Thyroid gland (tissue), 4 donors: ENCODE results near the gene TMEM120A. TPM values are rescaled to one million over a fixed set of nuclear protein-coding genes. Genes with fewer than 3 reads are reported as not detected.

Experiments used
- DNase-seq, 2 donors: peaks; one replicate each; pipeline ENCODE4 v3.0.0-alpha.2; 2019
- H3K27ac ChIP-seq, 3 donors: fragments of 200-600 bp; sonication (generic); 1 replicate in 2 of 3; 2 replicates in 1 of 3; pipeline ENCODE4 v1.5.1; 2016 to 2019; ENCODE audit warnings: mild to moderate bottlenecking in 1 of 3, moderate library complexity in 1 of 3
- H3K27me3 ChIP-seq: fragments of 200-600 bp; sonication (generic); one replicate; pipeline ENCODE4 v1.5.1; 2019
- H3K36me3 ChIP-seq, 2 donors: fragments of 200-600 bp; sonication (generic); one replicate each; pipeline ENCODE4 v1.5.1; 2016 to 2019
- H3K4me1 ChIP-seq, 2 donors: fragments of 200-600 bp; sonication (generic); one replicate each; pipeline ENCODE4 v1.5.1; 2017 to 2019
- H3K4me3 ChIP-seq, 3 donors: fragments of 200-600 bp; sonication (generic); replicated peaks in 1 of 3; 1 replicate in 2 of 3; 2 replicates in 1 of 3; pipeline ENCODE4 v1.5.1; 2016; ENCODE audit warnings: mild to moderate bottlenecking in 1 of 3
- H3K9me3 ChIP-seq: fragments of 200-600 bp; sonication (generic); one replicate; pipeline ENCODE4 v1.5.1; 2017
- CTCF ChIP-seq, 6 experiments: fragments of 200-600 bp in 3 of 6; fragments of 450-650 bp in 3 of 6; sonication (generic) in 3 of 6; IDR thresholded peaks; one replicate each; pipeline ENCODE4 v1.5.1; 2016 to 2019; ENCODE audit warnings: antibody characterized with exemption in 6 of 6, mild to moderate bottlenecking in 2 of 6, inconsistent platforms in 1 of 6, moderate library complexity in 1 of 6
- POLR2A ChIP-seq, 2 donors: fragments of 450-650 bp; IDR thresholded peaks; one replicate each; pipeline ENCODE4 v1.6.1; 2017; ENCODE audit warnings: antibody characterized with exemption in 2 of 2, mild to moderate bottlenecking in 2 of 2, moderate library complexity in 1 of 2
- WGBS, 2 donors: methylation state at CpG; one replicate each; pipeline ENCODE4 v1.1.5; 2017; 5-methylcytosine and 5-hydroxymethylcytosine counted together
- intact Hi-C: fragments of 100-400 bp; cut with DNase I; formaldehyde crosslinking; loops from one replicate; pipeline ENCODE4 v1.15.1; 2023
- total RNA-seq, 4 donors: library from RNA; depleted of rRNA; stranded (reverse); fragments of >200 nt; gene quantifications; one replicate each; pipeline ENCODE4 v1.2.3, GENCODE V29; 2016

TMEM120A gene
- total RNA-seq, 4 donors from 2014 or later = 25.4 to 38.2 (median 34.9) TPM

DNA sequence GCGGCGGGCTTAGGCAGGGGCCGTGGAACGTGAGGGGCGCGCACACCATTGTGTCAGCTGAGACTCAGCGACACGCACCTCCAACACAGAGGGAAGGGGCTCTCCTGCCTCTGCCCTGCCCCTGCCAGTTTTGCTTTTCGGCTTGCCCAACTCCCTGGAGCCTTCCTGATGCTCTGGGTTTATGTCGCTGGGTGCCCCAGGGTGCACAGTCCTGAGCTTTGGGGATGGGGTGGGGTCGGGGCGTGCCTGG lies 13.3 kb downstream of the TMEM120A start:
- TF ChIP-seq POLR2A (IDR thresholded peaks at IDR 0.05) (no peak), CTCF (IDR thresholded peaks at IDR 0.05) (no peak)
- Histone ChIP-seq H3K27ac (no peak overlapping the region), H3K4me3 (no peak overlapping the region), H3K4me1 (no peaks in the 10 kb centered on the region), H3K36me3 (peaks cover 65 to 72% of the 10 kb centered on the region in 2 donors), H3K9me3 (no peaks in the 10 kb centered on the region), H3K27me3 (no peaks in the 10 kb centered on the region)
- intact Hi-C loops = no loop called here
- no peak for DNase-seq
- WGBS, 2 donors = 94 to 95% methylated on average over 9 to 10 of the region's 12 CpGs

DNA sequence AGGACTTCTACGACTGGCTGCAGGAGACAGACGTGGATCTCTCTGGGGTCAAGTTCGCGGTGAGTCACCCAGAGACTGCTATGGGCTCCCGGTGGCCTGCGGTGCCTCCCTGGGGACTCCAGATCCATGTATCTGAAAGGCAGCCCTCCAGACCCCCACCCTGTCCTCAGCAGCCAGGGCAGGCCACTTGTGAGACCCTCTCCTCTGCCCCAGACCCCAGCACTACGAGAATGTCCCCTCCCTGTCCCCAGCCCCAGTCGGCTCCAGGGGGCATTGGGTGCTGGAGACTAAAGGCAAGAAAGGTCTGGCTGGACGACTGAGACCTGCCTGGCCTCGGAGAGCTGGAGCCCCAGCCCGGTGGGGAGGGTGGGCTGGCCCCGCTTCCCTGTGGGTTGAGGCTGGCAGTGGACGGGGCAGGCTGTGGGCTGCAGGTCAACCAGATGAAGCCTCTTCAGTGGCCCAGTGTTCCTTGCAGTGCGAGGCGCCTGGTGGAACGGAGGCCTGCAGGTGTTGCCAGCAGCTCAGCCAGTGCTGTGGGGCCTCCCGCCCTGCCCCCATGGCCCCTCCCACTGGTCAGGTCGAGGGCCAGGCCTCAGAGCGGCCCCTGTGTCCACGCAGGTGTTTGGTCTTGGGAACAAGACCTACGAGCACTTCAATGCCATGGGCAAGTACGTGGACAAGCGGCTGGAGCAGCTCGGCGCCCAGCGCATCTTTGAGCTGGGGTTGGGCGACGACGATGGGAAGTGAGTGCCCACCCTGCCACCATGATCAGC lies 13.8 kb downstream of the TMEM120A start:
- H3K27ac ChIP-seq = no peak overlapping the region
- DNase-seq = no peak
- WGBS, 2 donors = 90 to 95% methylated on average over 11 to 16 of the region's 29 CpGs
- H3K36me3 ChIP-seq = peaks cover 60 to 67% of the 10 kb centered on the region in 2 donors
- TF ChIP-seq POLR2A (IDR thresholded peaks at IDR 0.05) = no peak
- no peak for TF ChIP-seq CTCF (IDR thresholded peaks at IDR 0.05)
- H3K9me3 ChIP-seq = no peaks in the 10 kb centered on the region
- H3K4me1 ChIP-seq = no peaks in the 10 kb centered on the region
- intact Hi-C loops = no loop called here
- no peaks in the 10 kb centered on the region for H3K27me3 ChIP-seq
- H3K4me3 ChIP-seq = no peak overlapping the region

- no peak for TF ChIP-seq POLR2A (IDR thresholded peaks at IDR 0.05)
- no peak for TF ChIP-seq CTCF (IDR thresholded peaks at IDR 0.05)
- H3K27me3 ChIP-seq = no peaks in the 10 kb centered on the region
- intact Hi-C loops = no loop called here
- H3K27ac ChIP-seq = no peak overlapping the region
- H3K4me1 ChIP-seq = no peaks in the 10 kb centered on the region
- peaks cover 53 to 60% of the 10 kb centered on the region in 2 donors for H3K36me3 ChIP-seq
- no peak overlapping the region for H3K4me3 ChIP-seq
- no peak for DNase-seq
- H3K9me3 ChIP-seq = no peaks in the 10 kb centered on the region
- WGBS, 2 donors = 88 to 96% methylated on average over 10 to 20 of the region's 22 CpGs
Measured at GRCh38 chr7:75979759-75980429, 14.5 kb downstream of the TMEM120A start.

GRCh38 chr7:75977743-75978142 lies 16.7 kb downstream of the TMEM120A start:
- no peak for DNase-seq
- WGBS, 2 donors = 63 to 76% methylated on average over 8 of the region's 8 CpGs
- Histone ChIP-seq H3K4me1 (no peaks in the 10 kb centered on the region), H3K36me3 (peaks cover 37 to 48% of the 10 kb centered on the region in 2 donors), H3K4me3 (no peak overlapping the region), H3K9me3 (no peaks in the 10 kb centered on the region), H3K27me3 (no peaks in the 10 kb centered on the region), H3K27ac (no peak overlapping the region)
- no peak for TF ChIP-seq POLR2A (IDR thresholded peaks at IDR 0.05)
- TF ChIP-seq CTCF (IDR thresholded peaks at IDR 0.05) = no peak
- intact Hi-C loops = no loop called here
